Astrocyte (in vitro differentiated cells and primary cell): ENCODE results near the gene PTPRD.

Experiments used
- CTCF ChIP-seq: IDR thresholded peaks from 2 replicates; pipeline ENCODE4 v1.5.1; 2011; ENCODE audit warnings: low read depth, mild to moderate bottlenecking, inconsistent platforms, low read length, moderate library complexity; ENCODE audit not compliant: insufficient read depth
- EZH2 ChIP-seq: IDR thresholded peaks from 2 replicates; pipeline ENCODE4 v1.6.1; 2012; ENCODE audit warnings: mild to moderate bottlenecking, low read length, inconsistent platforms; ENCODE audit not compliant: insufficient read depth

GRCh38 chr9:9174358-9174757 lies 1438.4 kb downstream of the PTPRD start:
- no peak for TF ChIP-seq CTCF
- no peak for TF ChIP-seq EZH2
